GM12865 (cell line): ENCODE results near the gene TRIO.

ENCODE experiments used
- DNase-seq: peaks from one replicate; pipeline ENCODE4 v3.0.0; 2010; ENCODE audit warnings: low read depth
- H3K4me3 ChIP-seq: 2 replicates; pipeline ENCODE4 v1.5.1; 2011; ENCODE audit warnings: mild to moderate bottlenecking, low read depth, low read length, control low read depth
- CTCF ChIP-seq: IDR thresholded peaks from 2 replicates; pipeline ENCODE4 v1.5.1; 2011; ENCODE audit warnings: low read length, control low read depth, low read depth, inconsistent platforms; ENCODE audit not compliant: insufficient read depth; ENCODE audit errors: missing control alignments

Gene TRIO

GRCh38 chr5:14506661-14507060, 363.5 kb downstream of the TRIO start:
- no peak for TF ChIP-seq CTCF
- no peak overlapping the region for H3K4me3 ChIP-seq
- DNase-seq = no peak

GRCh38 chr5:14507156-14507941, 364.2 kb downstream of the TRIO start:
- no peak overlapping the region for H3K4me3 ChIP-seq
- DNase-seq = no peak
- no peak for TF ChIP-seq CTCF

- H3K4me3 ChIP-seq = no peak overlapping the region
- no peak for DNase-seq
- TF ChIP-seq CTCF = no peak
Measured at GRCh38 chr5:14508046-14508445, 364.9 kb downstream of the TRIO start.

- DNase-seq = no peak
- TF ChIP-seq CTCF = no peak
- H3K4me3 ChIP-seq = no peak overlapping the region
Measured at GRCh38 chr5:14509556-14509955, 366.4 kb downstream of the TRIO start.

GRCh38 chr5:14510156-14510734, 367.1 kb downstream of the TRIO start:
- no peak for DNase-seq
- no peak overlapping the region for H3K4me3 ChIP-seq
- TF ChIP-seq CTCF = no peak

- H3K4me3 ChIP-seq = no peak overlapping the region
- TF ChIP-seq CTCF = no peak
- no peak for DNase-seq
Measured at GRCh38 chr5:14510880-14511279, 367.7 kb downstream of the TRIO start.
